ENCODE data around the gene C6orf132. TPM values are rescaled to one million over a fixed set of nuclear protein-coding genes. Genes with fewer than 3 reads are reported as not detected.

C6orf132 gene
- total RNA-seq, 2 donors from 2014 or later = 0.54 to 2.4 TPM

- no peak for DNase-seq (ENCODE audit: low spot score)
- Histone ChIP-seq H3K27ac (no peak overlapping the region), H3K4me1 (ENCODE audit: control insufficient read depth in 1 of 2, low read depth in 2 of 2) (peaks cover 4 to 6% of the 10 kb centered on the region in 2 donors), H3K27me3 (replicated peaks; ENCODE audit: insufficient read depth) (no peaks in the 10 kb centered on the region), H3K4me3 (no peak overlapping the region), H3K36me3 (no peaks in the 10 kb centered on the region), H3K9me3 (no peaks in the 10 kb centered on the region)
- no peak for TF ChIP-seq CTCF (IDR thresholded peaks at IDR 0.05)
- no peak for ATAC-seq (ENCODE audit: insufficient number of reproducible peaks, low FRiP score, low read depth)
Observed at GRCh38 chr6:42108071-42108470, 34.3 kb downstream of the C6orf132 start.

GRCh38 chr6:42106112-42107023 is 36.1 kb downstream of the C6orf132 start:
- Histone ChIP-seq H3K36me3 (no peaks in the 10 kb centered on the region), H3K27ac (no peak overlapping the region), H3K4me1 (ENCODE audit: control insufficient read depth in 1 of 2, low read depth in 2 of 2) (peaks cover 4 to 6% of the 10 kb centered on the region in 2 donors), H3K9me3 (no peaks in the 10 kb centered on the region), H3K4me3 (no peak overlapping the region), H3K27me3 (replicated peaks; ENCODE audit: insufficient read depth) (no peaks in the 10 kb centered on the region)
- ATAC-seq (ENCODE audit: insufficient number of reproducible peaks, low FRiP score, low read depth) (no peak), DNase-seq (ENCODE audit: low spot score) (no peak)
- TF ChIP-seq CTCF (IDR thresholded peaks at IDR 0.05) = no peak

GRCh38 chr6:42105709-42106108 is 36.7 kb downstream of the C6orf132 start:
- Histone ChIP-seq H3K36me3 (no peaks in the 10 kb centered on the region), H3K4me3 (no peak overlapping the region), H3K27me3 (replicated peaks; ENCODE audit: insufficient read depth) (no peaks in the 10 kb centered on the region), H3K27ac (no peak overlapping the region), H3K4me1 (ENCODE audit: control insufficient read depth in 1 of 2, low read depth in 2 of 2) (peaks cover 4 to 6% of the 10 kb centered on the region in 2 donors), H3K9me3 (no peaks in the 10 kb centered on the region)
- ATAC-seq (ENCODE audit: insufficient number of reproducible peaks, low FRiP score, low read depth) (no peak), DNase-seq (ENCODE audit: low spot score) (no peak)
- no peak for TF ChIP-seq CTCF (IDR thresholded peaks at IDR 0.05)

GRCh38 chr6:42105156-42105648 is 37.2 kb downstream of the C6orf132 start:
- no peaks in the 10 kb centered on the region for H3K27me3 ChIP-seq (replicated peaks; ENCODE audit: insufficient read depth)
- no peak overlapping the region for H3K4me3 ChIP-seq
- ATAC-seq (ENCODE audit: insufficient number of reproducible peaks, low FRiP score, low read depth) (no peak), DNase-seq (ENCODE audit: low spot score) (no peak)
- no peaks in the 10 kb centered on the region for H3K9me3 ChIP-seq
- H3K36me3 ChIP-seq = no peaks in the 10 kb centered on the region
- no peak overlapping the region for H3K27ac ChIP-seq
- H3K4me1 ChIP-seq (ENCODE audit: control insufficient read depth in 1 of 2, low read depth in 2 of 2) = peaks cover 4 to 6% of the 10 kb centered on the region in 2 donors
- no peak for TF ChIP-seq CTCF (IDR thresholded peaks at IDR 0.05)

- H3K4me3 ChIP-seq = peak overlapping the region; percentile 66
- ATAC-seq (ENCODE audit: insufficient number of reproducible peaks, low FRiP score, low read depth) = no peak
- peaks cover 4 to 6% of the 10 kb centered on the region in 2 donors for H3K4me1 ChIP-seq (ENCODE audit: control insufficient read depth in 1 of 2, low read depth in 2 of 2)
- H3K27ac ChIP-seq = no peak overlapping the region
- H3K9me3 ChIP-seq = no peaks in the 10 kb centered on the region
- no peak for TF ChIP-seq CTCF (IDR thresholded peaks at IDR 0.05)
- no peaks in the 10 kb centered on the region for H3K27me3 ChIP-seq (replicated peaks; ENCODE audit: insufficient read depth)
- H3K36me3 ChIP-seq = no peaks in the 10 kb centered on the region
- DNase-seq (ENCODE audit: low spot score) = no peak
Observed at GRCh38 chr6:42104804-42105125, 37.7 kb downstream of the C6orf132 start.
